Measurements from ENCODE around the gene PLXND1. TPM values are rescaled to one million over a fixed set of nuclear protein-coding genes. Genes with fewer than 3 reads are reported as not detected.

PLXND1 gene
- total RNA-seq, 1 experiment from 2014 or later, result 26.3 TPM

GRCh38 chr3:129620828-129621559 lies 14.5 kb upstream of the PLXND1 start:
- CTCF ChIA-PET, result no interaction called here
- Mint-ChIP-seq H3K36me3 (ENCODE audit: insufficient read depth, unreplicated experiment) (peaks cover 7% of the 10 kb centered on the region), H3K4me3 (ENCODE audit: unreplicated experiment) (no peak overlapping the region), H3K4me1 (ENCODE audit: low read depth, unreplicated experiment) (peaks cover 11% of the 10 kb centered on the region), H3K9me3 (ENCODE audit: unreplicated experiment) (no peaks in the 10 kb centered on the region), H3K27ac (ENCODE audit: unreplicated experiment) (no peak overlapping the region), H3K27me3 (ENCODE audit: insufficient read depth, unreplicated experiment) (no peaks in the 10 kb centered on the region)
- DNase-seq, result no peak
- H3K4me3 ChIP-seq (ENCODE audit: low read depth, low read length), result no peak overlapping the region
- H3K4me1 ChIP-seq, result peaks cover 11% of the 10 kb centered on the region
- no peak for TF ChIP-seq CTCF (IDR thresholded peaks at IDR 0.05; ENCODE audit: insufficient read depth in 1 of 2, low read depth in 1 of 2, low read length in 1 of 2, severe bottlenecking in 1 of 2, unreplicated experiment in 1 of 2)
- intact Hi-C loops (cut with micrococcal nuclease; ENCODE audit: unreplicated experiment), result no loop called here
- no peaks in the 10 kb centered on the region for H3K27me3 ChIP-seq (replicated peaks; ENCODE audit: control insufficient read depth, insufficient read depth, low read length)
- BruUV-seq (replicated peaks), result no TSS peak
- no peaks in the 10 kb centered on the region for H3K36me3 ChIP-seq (ENCODE audit: control insufficient read depth, insufficient read depth, low read length)
- POLR2A ChIA-PET, result no interaction called here
- no peaks in the 10 kb centered on the region for H3K9me3 ChIP-seq

- no TSS peak for BruUV-seq (replicated peaks)
- ChIA-PET CTCF (no interaction called here), POLR2A (no interaction called here)
- intact Hi-C loops (cut with micrococcal nuclease; ENCODE audit: unreplicated experiment), result no loop called here
- Histone ChIP-seq H3K27me3 (replicated peaks; ENCODE audit: control insufficient read depth, insufficient read depth, low read length) (no peaks in the 10 kb centered on the region), H3K4me3 (ENCODE audit: low read depth, low read length) (no peak overlapping the region), H3K4me1 (no peaks in the 10 kb centered on the region), H3K36me3 (ENCODE audit: control insufficient read depth, insufficient read depth, low read length) (no peaks in the 10 kb centered on the region), H3K9me3 (no peaks in the 10 kb centered on the region)
- Mint-ChIP-seq H3K36me3 (ENCODE audit: insufficient read depth, unreplicated experiment) (peaks cover 6% of the 10 kb centered on the region), H3K27me3 (ENCODE audit: insufficient read depth, unreplicated experiment) (no peaks in the 10 kb centered on the region), H3K27ac (ENCODE audit: unreplicated experiment) (no peak overlapping the region), H3K9me3 (ENCODE audit: unreplicated experiment) (no peaks in the 10 kb centered on the region), H3K4me1 (ENCODE audit: low read depth, unreplicated experiment) (peaks cover 3% of the 10 kb centered on the region), H3K4me3 (ENCODE audit: unreplicated experiment) (no peak overlapping the region)
- DNase-seq, result peak in 1 of 2 experiments; percentile 23
- TF ChIP-seq CTCF (IDR thresholded peaks at IDR 0.05; ENCODE audit: insufficient read depth in 1 of 2, low read depth in 1 of 2, low read length in 1 of 2, severe bottlenecking in 1 of 2, unreplicated experiment in 1 of 2), result no peak
Measured at GRCh38 chr3:129619726-129620162, 13.3 kb upstream of the PLXND1 start.

- H3K27ac Mint-ChIP-seq (ENCODE audit: unreplicated experiment), result no peak overlapping the region
Measured at GRCh38 chr3:129618901-129619671, 12.6 kb upstream of the PLXND1 start.

More at GRCh38 chr3:129618901-129619671, 12.6 kb upstream of the PLXND1 start:
- no peaks in the 10 kb centered on the region for H3K4me1 ChIP-seq
- ChIA-PET CTCF (no interaction called here), POLR2A (no interaction called here)
- H3K9me3 Mint-ChIP-seq (ENCODE audit: unreplicated experiment), result no peaks in the 10 kb centered on the region
- H3K36me3 ChIP-seq (ENCODE audit: control insufficient read depth, insufficient read depth, low read length), result no peaks in the 10 kb centered on the region
- H3K4me3 Mint-ChIP-seq (ENCODE audit: unreplicated experiment), result no peak overlapping the region
- H3K36me3 Mint-ChIP-seq (ENCODE audit: insufficient read depth, unreplicated experiment), result peaks cover 6% of the 10 kb centered on the region
- no peak overlapping the region for H3K4me3 ChIP-seq (ENCODE audit: low read depth, low read length)
- no peaks in the 10 kb centered on the region for H3K27me3 Mint-ChIP-seq (ENCODE audit: insufficient read depth, unreplicated experiment)
- no peaks in the 10 kb centered on the region for H3K9me3 ChIP-seq
- no TSS peak for BruUV-seq (replicated peaks)
- intact Hi-C loops (cut with micrococcal nuclease; ENCODE audit: unreplicated experiment), result no loop called here
- DNase-seq, result peak in 1 of 2 experiments; percentile 27
- TF ChIP-seq CTCF (IDR thresholded peaks at IDR 0.05; ENCODE audit: insufficient read depth in 1 of 2, low read depth in 1 of 2, low read length in 1 of 2, severe bottlenecking in 1 of 2, unreplicated experiment in 1 of 2), result no peak
- H3K27me3 ChIP-seq (replicated peaks; ENCODE audit: control insufficient read depth, insufficient read depth, low read length), result no peaks in the 10 kb centered on the region
- no peaks in the 10 kb centered on the region for H3K4me1 Mint-ChIP-seq (ENCODE audit: low read depth, unreplicated experiment)

Measured in Caco-2 (cell line).